HG03558 (cell line): ENCODE results near the gene PGAM5.
A peak's percentile ranks its signal among the peaks of the same experiment; 100 is the strongest.
"Not testable (repeated sequence)": the region's sequence is repeated elsewhere in the genome, so short reads cannot be mapped to it uniquely, and the experiment has no call there.

Experiments
- ATAC-seq: cut with Tn5 transposase; IDR thresholded peaks from one replicate; pipeline ENCODE4 v1.9.1; 2021; ENCODE audit warnings: moderate number of reproducible peaks; ENCODE audit not compliant: unreplicated experiment; ENCODE audit errors: extremely low read depth

PGAM5 gene

GRCh38 chr12:132740652-132741051 lies 30.0 kb downstream of the PGAM5 start:
- no peak for ATAC-seq

- ATAC-seq = no peak
These were observed 31.0 kb downstream of the PGAM5 start for GRCh38 chr12:132741620-132742019.

- no peak for ATAC-seq
These were observed 33.2 kb downstream of the PGAM5 start for GRCh38 chr12:132743831-132744230.

GRCh38 chr12:132746613-132747012 lies 36.0 kb downstream of the PGAM5 start:
- no peak for ATAC-seq

- ATAC-seq = no peak
These were observed 36.8 kb downstream of the PGAM5 start for GRCh38 chr12:132747395-132747794.

- ATAC-seq = no peak
These were observed 37.3 kb downstream of the PGAM5 start for GRCh38 chr12:132747896-132748295.

- ATAC-seq = no peak
These were observed 37.7 kb downstream of the PGAM5 start for GRCh38 chr12:132748319-132748718.

- ATAC-seq = not testable (repeated sequence)
These were observed 43.0 kb downstream of the PGAM5 start for GRCh38 chr12:132753670-132754069.

- ATAC-seq = no peak
These were observed 43.7 kb downstream of the PGAM5 start for GRCh38 chr12:132754160-132754932.

GRCh38 chr12:132758825-132759224 lies 48.2 kb downstream of the PGAM5 start:
- not testable (repeated sequence) for ATAC-seq

- ATAC-seq = no peak
These were observed 48.7 kb downstream of the PGAM5 start for GRCh38 chr12:132759359-132759758.

- peak; percentile 10 for ATAC-seq
These were observed 50.6 kb downstream of the PGAM5 start, which contains the start of gene ANKLE2 for GRCh38 chr12:132761032-132761920. Gene ANKLE2 (minus strand): TSS chr12:132761832. CDS start chr12:132761798, 34 bp downstream.

GRCh38 chr12:132761921-132762583 lies 51.4 kb downstream of the PGAM5 start:
- ATAC-seq = peak; percentile 41

- no peak for ATAC-seq
These were observed 53.6 kb downstream of the PGAM5 start for GRCh38 chr12:132764231-132764630.

- ATAC-seq = no peak
These were observed 54.7 kb downstream of the PGAM5 start for GRCh38 chr12:132765361-132765760.

GRCh38 chr12:132766380-132767085 lies 55.9 kb downstream of the PGAM5 start:
- ATAC-seq = no peak

- no peak for ATAC-seq
These were observed 60.6 kb downstream of the PGAM5 start for GRCh38 chr12:132771126-132771838.
